ENCODE results near the gene HYAL2.
A peak's percentile ranks its signal among the peaks of the same experiment; 100 is the strongest.

HYAL2 gene

GRCh38 chr3:50303013-50303815 lies 19.3 kb downstream of the HYAL2 start, which contains the start of gene HYAL1:
HYAL1 (minus strand) TSS chr3:50303574; CDS start chr3:50302956, 618 bp downstream.
- DNase-seq (ENCODE audit: low read depth) = no peak

- DNase-seq (ENCODE audit: low read depth) = no peak
These were observed 20.2 kb downstream of the HYAL2 start for GRCh38 chr3:50302095-50303012.

- no peak for DNase-seq (ENCODE audit: low read depth)
These were observed 21.8 kb downstream of the HYAL2 start for GRCh38 chr3:50300681-50301254.

- no peak for DNase-seq (ENCODE audit: low read depth)
These were observed 22.4 kb downstream of the HYAL2 start for GRCh38 chr3:50299929-50300680.

GRCh38 chr3:50299638-50299928 lies 23.0 kb downstream of the HYAL2 start:
- no peak for DNase-seq (ENCODE audit: low read depth)

- peak; percentile 100 for DNase-seq (ENCODE audit: low read depth)
These were observed 23.5 kb downstream of the HYAL2 start, which contains the start of the genes HYAL3 and NAA80 for GRCh38 chr3:50298836-50299637. HYAL3 (minus strand) TSS chr3:50299405; CDS start chr3:50295602, 3,803 bp downstream. NAA80 (minus strand) TSS chr3:50299405; CDS start chr3:50297463, 1,942 bp downstream.

GRCh38 chr3:50297896-50298725 lies 24.4 kb downstream of the HYAL2 start:
- no peak for DNase-seq (ENCODE audit: low read depth)

- DNase-seq (ENCODE audit: low read depth) = no peak
These were observed 25.2 kb downstream of the HYAL2 start for GRCh38 chr3:50297384-50297775.

- DNase-seq (ENCODE audit: low read depth) = no peak
These were observed 25.7 kb downstream of the HYAL2 start for GRCh38 chr3:50296721-50297383.

- no peak for DNase-seq (ENCODE audit: low read depth)
These were observed 26.8 kb downstream of the HYAL2 start for GRCh38 chr3:50295553-50296431.

- no peak for DNase-seq (ENCODE audit: low read depth)
These were observed 27.8 kb downstream of the HYAL2 start for GRCh38 chr3:50294492-50295403.

GRCh38 chr3:50294089-50294488 lies 28.5 kb downstream of the HYAL2 start:
- no peak for DNase-seq (ENCODE audit: low read depth)

- DNase-seq (ENCODE audit: low read depth) = no peak
These were observed 29.3 kb downstream of the HYAL2 start for GRCh38 chr3:50293079-50293801.

GRCh38 chr3:50292159-50293078 lies 30.1 kb downstream of the HYAL2 start, which contains the start of gene IFRD2:
IFRD2 (minus strand) TSS chr3:50292429; CDS start chr3:50292274, 155 bp downstream.
- peak; percentile 94 for DNase-seq (ENCODE audit: low read depth)

GRCh38 chr3:50290161-50290641 lies 32.3 kb downstream of the HYAL2 start:
- no peak for DNase-seq (ENCODE audit: low read depth)
